NCI-H1417 treated with DMSO at 0.1 percent for 48 hours (cell line): ENCODE results near the gene CLDN6.
"Not testable (repeated sequence)": the region's sequence is repeated elsewhere in the genome, so short reads cannot be mapped to it uniquely, and the experiment has no call there.

Source experiments
- DNase-seq: peaks from one replicate; lab custom pipeline; 2025; lab: John Stamatoyannopoulos, UW

Gene CLDN6

GRCh38 chr16:3017794-3018506, at the start of gene CLDN6:
Gene CLDN6, minus strand, starts transcription at chr16:3018183. Its CDS starts 2,162 bp downstream, at chr16:3016021.
- DNase-seq = no peak

GRCh38 chr16:3066440-3066748, 48.4 kb upstream of the CLDN6 start:
- no peak for DNase-seq

- DNase-seq = no peak
Observed at GRCh38 chr16:3065742-3066439, 47.9 kb upstream of the CLDN6 start.

GRCh38 chr16:3065069-3065741, 47.2 kb upstream of the CLDN6 start, which contains the start of gene IL32:
Gene IL32, plus strand, starts transcription at chr16:3065640. Its CDS starts 172 bp downstream, at chr16:3065812.
- no peak for DNase-seq

- DNase-seq = no peak
Observed at GRCh38 chr16:3063625-3064386, 45.8 kb upstream of the CLDN6 start.

GRCh38 chr16:3062553-3062952, 44.6 kb upstream of the CLDN6 start:
- DNase-seq = no peak

GRCh38 chr16:3060339-3061127, 42.5 kb upstream of the CLDN6 start:
- no peak for DNase-seq

GRCh38 chr16:3059723-3060242, 41.8 kb upstream of the CLDN6 start:
- DNase-seq = no peak

- no peak for DNase-seq
Observed at GRCh38 chr16:3059041-3059722, 41.2 kb upstream of the CLDN6 start.

- DNase-seq = no peak
Observed at GRCh38 chr16:3058139-3059030, 40.4 kb upstream of the CLDN6 start.

- DNase-seq = no peak
Observed at GRCh38 chr16:3057181-3058138, 39.5 kb upstream of the CLDN6 start.

GRCh38 chr16:3056336-3057180, 38.6 kb upstream of the CLDN6 start:
- no peak for DNase-seq

GRCh38 chr16:3055734-3056115, 37.7 kb upstream of the CLDN6 start:
- DNase-seq = not testable (repeated sequence)

GRCh38 chr16:3054965-3055733, 37.2 kb upstream of the CLDN6 start:
- DNase-seq = no peak

- DNase-seq = not testable (repeated sequence)
Observed at GRCh38 chr16:3053330-3053710, 35.3 kb upstream of the CLDN6 start.

GRCh38 chr16:3052571-3053329, 34.8 kb upstream of the CLDN6 start:
- DNase-seq = not testable (repeated sequence)
